ENCODE measurements around the gene DNAJB2. TPM values are rescaled to one million over a fixed set of nuclear protein-coding genes. Genes with fewer than 3 reads are reported as not detected.

The DNAJB2 gene
- total RNA-seq, 1 donor from 2014 or later: 60.0 TPM

DNA sequence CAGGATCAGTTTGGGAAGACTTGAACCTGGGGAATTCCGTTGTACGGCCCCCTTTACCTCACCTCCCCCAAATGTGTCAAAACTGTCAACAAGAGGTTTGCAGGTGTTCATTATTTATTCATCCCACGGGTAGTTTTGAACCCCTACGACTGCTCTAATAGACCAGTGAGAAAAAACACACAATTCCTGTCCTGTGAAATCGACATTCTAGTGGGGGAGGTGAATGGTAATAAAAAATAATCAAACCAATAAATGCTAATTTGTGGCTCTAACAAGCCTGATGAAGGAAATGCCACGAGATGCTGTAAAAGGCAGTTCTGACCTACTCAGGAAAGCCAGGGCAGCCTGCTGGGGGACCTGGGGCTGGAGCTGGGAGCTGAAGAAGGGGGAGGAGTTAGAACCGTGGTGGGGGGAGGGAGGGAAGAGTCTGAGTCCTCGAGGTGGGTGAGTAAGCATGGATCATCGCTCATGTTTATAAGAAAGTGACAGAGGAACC lies 463 bp upstream of the DNAJB2 start:
- Histone ChIP-seq H3K36me3 (ENCODE audit: control insufficient read depth, insufficient read depth, low read length) (peaks cover 15% of the 10 kb centered on the region), H3K27me3 (ENCODE audit: control insufficient read depth, insufficient read depth, low read length) (no peaks in the 10 kb centered on the region), H3K4me3 (ENCODE audit: low read depth, low read length) (peak overlapping the region; percentile 9)
- DNase-seq (ENCODE audit: low read depth) (no peak), FAIRE-seq (no peak)
- TF ChIP-seq, protein P1, sequence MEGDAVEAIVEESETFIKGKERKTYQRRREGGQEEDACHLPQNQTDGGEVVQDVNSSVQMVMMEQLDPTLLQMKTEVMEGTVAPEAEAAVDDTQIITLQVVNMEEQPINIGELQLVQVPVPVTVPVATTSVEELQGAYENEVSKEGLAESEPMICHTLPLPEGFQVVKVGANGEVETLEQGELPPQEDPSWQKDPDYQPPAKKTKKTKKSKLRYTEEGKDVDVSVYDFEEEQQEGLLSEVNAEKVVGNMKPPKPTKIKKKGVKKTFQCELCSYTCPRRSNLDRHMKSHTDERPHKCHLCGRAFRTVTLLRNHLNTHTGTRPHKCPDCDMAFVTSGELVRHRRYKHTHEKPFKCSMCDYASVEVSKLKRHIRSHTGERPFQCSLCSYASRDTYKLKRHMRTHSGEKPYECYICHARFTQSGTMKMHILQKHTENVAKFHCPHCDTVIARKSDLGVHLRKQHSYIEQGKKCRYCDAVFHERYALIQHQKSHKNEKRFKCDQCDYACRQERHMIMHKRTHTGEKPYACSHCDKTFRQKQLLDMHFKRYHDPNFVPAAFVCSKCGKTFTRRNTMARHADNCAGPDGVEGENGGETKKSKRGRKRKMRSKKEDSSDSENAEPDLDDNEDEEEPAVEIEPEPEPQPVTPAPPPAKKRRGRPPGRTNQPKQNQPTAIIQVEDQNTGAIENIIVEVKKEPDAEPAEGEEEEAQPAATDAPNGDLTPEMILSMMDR (IDR thresholded peaks at IDR 0.05; ENCODE audit: insufficient read depth, low read length, severe bottlenecking): no peak

GRCh38 chr2:219279916-219280516 lies 850 bp downstream of the DNAJB2 start:
- FAIRE-seq: no peak
- TF ChIP-seq, protein P1 (IDR thresholded peaks at IDR 0.05; ENCODE audit: insufficient read depth, low read length, severe bottlenecking): no peak
- no peak for DNase-seq (ENCODE audit: low read depth)
- Histone ChIP-seq H3K4me3 (ENCODE audit: low read depth, low read length) (peak overlapping the region; percentile 49), H3K36me3 (ENCODE audit: control insufficient read depth, insufficient read depth, low read length) (peaks cover 26% of the 10 kb centered on the region), H3K27me3 (ENCODE audit: control insufficient read depth, insufficient read depth, low read length) (no peaks in the 10 kb centered on the region)

GRCh38 chr2:219280651-219281050 lies 1.5 kb downstream of the DNAJB2 start:
- no peaks in the 10 kb centered on the region for H3K27me3 ChIP-seq (ENCODE audit: control insufficient read depth, insufficient read depth, low read length)
- H3K4me3 ChIP-seq (ENCODE audit: low read depth, low read length): no peak overlapping the region
- FAIRE-seq: no peak

DNA sequence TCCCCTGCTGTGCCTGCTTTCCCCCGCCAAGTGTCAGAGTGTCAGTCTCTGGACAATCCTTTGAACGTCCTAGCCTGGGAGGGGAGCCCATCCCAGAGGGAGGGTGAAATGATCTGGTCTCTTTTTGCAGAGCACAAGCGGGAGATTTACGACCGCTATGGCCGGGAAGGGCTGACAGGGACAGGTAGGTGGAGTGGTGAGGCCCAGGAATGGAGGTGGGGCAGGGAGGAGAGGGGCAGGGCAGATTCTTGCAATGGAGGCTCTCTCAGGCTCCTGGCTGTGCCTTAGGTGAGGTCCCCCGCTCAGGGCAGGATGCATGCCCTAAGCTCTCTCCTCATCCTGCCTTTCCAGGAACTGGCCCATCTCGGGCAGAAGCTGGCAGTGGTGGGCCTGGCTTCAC lies 2.4 kb downstream of the DNAJB2 start:
- H3K27me3 ChIP-seq (ENCODE audit: control insufficient read depth, insufficient read depth, low read length): no peaks in the 10 kb centered on the region
- H3K36me3 ChIP-seq (ENCODE audit: control insufficient read depth, insufficient read depth, low read length): peaks cover 33% of the 10 kb centered on the region
- FAIRE-seq (no peak), DNase-seq (ENCODE audit: low read depth) (no peak)
- TF ChIP-seq, protein P1 (IDR thresholded peaks at IDR 0.05; ENCODE audit: insufficient read depth, low read length, severe bottlenecking): no peak
- no peak overlapping the region for H3K4me3 ChIP-seq (ENCODE audit: low read depth, low read length)

More at GRCh38 chr2:219280651-219281050, 1.5 kb downstream of the DNAJB2 start:
- TF ChIP-seq, protein P1 (IDR thresholded peaks at IDR 0.05; ENCODE audit: insufficient read depth, low read length, severe bottlenecking): no peak
- no peak for DNase-seq (ENCODE audit: low read depth)
- peaks cover 31% of the 10 kb centered on the region for H3K36me3 ChIP-seq (ENCODE audit: control insufficient read depth, insufficient read depth, low read length)

GRCh38 chr2:219282375-219282774 lies 3.2 kb downstream of the DNAJB2 start:
- TF ChIP-seq, protein P1 (IDR thresholded peaks at IDR 0.05; ENCODE audit: insufficient read depth, low read length, severe bottlenecking): no peak
- no peaks in the 10 kb centered on the region for H3K27me3 ChIP-seq (ENCODE audit: control insufficient read depth, insufficient read depth, low read length)
- H3K36me3 ChIP-seq (ENCODE audit: control insufficient read depth, insufficient read depth, low read length): peaks cover 33% of the 10 kb centered on the region
- DNase-seq (ENCODE audit: low read depth): no peak
- no peak overlapping the region for H3K4me3 ChIP-seq (ENCODE audit: low read depth, low read length)
- FAIRE-seq: no peak
